Fibroblast of skin of right quadriceps (primary cell): ENCODE measurements around the gene MED15.
"Not testable (repeated sequence)": the region's sequence is repeated elsewhere in the genome, so short reads cannot be mapped to it uniquely, and the experiment has no call there.

Experiments
- DNase-seq: peaks from one replicate; pipeline ENCODE4 v3.0.0-alpha.2; 2013

The MED15 gene

DNA sequence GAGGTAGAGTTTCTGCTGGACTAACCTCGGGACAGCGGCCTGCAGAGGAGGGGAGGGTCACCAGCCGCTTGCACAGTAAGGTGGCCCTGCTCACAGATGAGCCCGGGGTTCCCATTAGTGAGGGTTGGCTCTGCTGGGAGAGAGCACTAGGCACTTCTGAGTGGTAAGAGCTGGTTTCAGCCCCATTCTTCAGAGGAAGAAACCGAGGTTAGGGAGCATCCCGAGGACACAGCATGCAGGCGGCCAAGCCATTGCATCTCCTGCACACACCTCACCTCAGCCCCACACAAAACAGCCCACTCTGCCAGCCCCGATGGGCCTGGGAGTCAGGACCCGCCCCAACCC is 99.3 kb downstream of the MED15 start:
- DNase-seq, result no peak

DNA sequence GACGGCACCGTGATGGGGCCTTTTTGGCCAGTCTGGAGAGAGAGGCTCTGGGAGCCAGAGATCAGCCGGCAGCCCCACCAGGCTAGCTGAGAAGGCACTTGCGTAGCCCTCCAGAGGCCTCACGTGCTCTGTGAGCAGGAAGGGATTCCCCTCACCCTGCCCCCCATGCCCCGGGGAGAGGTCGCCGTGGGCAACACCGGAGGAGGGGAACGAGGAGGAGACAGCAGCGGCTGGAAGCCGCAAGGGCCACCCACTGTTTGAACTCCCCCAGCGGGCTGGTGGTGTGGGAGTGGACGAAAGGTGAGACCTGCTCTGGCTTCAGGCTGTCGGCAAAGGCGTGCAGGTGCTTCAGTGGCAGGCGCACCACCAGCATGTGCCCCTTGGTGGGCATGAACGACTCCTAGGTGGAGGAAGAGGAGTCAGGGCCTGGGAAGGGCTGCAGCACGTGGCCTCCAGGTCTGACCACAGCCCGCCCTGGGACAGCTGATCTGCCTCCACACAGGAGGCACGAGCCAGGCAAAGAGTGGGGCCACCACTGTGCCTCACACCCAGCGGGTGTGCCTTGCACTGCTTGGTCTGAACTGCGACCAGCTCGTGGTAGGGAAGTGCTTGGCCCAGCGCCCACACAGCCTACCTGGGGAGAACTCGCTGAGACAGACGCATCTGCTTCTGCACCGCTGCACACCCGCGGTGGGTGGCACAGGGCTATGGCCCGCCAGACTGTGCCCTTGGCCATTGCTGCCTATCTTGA is 99.9 kb downstream of the MED15 start:
- no peak for DNase-seq

DNA sequence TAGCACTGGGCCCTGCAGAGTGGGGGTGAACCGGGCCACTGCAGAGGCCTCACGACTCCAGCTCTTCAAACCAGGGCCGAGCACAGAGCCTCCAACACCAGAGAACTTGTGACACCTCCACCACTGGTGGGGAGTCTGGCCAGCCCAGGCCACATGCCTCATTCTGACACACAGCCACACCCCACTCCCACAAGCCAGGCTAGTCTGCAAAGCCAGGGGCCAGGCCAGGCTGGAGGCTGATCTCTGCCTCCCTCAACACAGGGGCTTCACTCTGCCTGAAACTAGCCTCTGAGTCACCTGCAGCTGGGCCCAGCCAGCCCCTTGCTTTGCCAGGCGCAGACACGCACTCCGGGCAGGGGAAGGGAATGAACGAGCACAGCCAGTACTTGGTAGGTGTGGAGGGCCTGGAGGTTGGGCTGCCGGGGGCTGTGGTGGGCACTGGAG is 102.9 kb downstream of the MED15 start:
- DNase-seq, result no peak

DNA sequence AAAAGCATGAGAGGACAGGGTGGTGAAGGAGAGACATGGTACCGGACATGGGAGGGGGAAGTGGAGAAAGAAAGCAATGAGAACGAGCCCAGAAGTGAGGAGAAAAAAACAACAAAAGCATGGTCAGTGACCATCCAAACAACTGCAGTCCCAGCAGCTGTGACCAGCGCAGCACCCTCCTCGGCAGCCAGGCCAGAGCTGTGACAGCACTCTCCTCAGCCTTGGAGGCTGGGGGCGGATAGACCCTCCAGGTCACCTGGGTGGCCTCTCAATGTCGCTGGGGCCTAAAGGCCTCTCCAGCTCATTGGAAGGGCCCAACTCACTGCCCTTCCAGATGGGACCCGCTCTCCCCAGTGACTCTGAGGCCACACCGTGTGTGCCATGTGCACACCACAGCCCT is 103.3 kb downstream of the MED15 start:
- DNase-seq, result no peak

DNA sequence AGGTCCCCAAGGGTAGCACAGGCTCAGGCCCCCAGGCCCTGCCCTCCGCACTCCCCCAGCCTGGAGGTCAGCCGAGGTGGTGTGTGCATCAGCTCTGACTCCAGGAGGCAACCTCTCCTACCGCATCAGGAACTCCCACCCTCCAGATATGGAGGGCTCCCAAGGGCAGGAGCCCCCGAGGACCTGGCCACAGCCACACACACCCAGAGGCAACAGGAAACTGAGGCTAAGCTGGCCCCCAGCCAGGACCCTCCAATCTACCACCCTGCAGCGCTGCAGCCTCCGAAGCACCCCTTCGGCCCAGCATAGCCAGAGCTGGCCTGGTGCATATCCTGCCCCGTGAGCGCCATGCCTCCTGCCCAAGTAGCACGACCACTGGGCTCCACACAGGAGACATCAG is 104.0 kb downstream of the MED15 start:
- DNase-seq, result no peak

- DNase-seq, result no peak
These were observed 105.9 kb downstream of the MED15 start for GRCh38 chr22:20613301-20613700.

DNA sequence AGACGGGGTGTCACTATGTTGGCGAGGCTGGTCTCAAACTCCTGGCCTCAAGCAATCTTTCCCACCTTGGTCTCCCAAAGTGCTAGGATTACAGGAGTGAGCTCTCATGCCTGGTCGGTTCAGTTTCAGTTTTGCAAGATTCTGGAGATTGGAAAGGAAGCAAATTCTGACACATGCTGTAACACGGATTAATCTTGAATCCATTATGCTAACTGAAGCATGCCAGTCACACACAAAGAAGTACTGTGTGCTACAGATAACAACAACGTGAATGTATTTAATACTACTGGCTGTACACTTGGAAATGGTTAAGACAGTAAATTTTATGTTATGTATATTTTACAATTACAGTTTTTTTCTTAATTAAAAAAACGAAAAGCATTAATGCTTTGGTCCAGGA is 107.6 kb downstream of the MED15 start:
- no peak for DNase-seq

- DNase-seq, result no peak
These were observed 108.4 kb downstream of the MED15 start for GRCh38 chr22:20615533-20616450.

DNA sequence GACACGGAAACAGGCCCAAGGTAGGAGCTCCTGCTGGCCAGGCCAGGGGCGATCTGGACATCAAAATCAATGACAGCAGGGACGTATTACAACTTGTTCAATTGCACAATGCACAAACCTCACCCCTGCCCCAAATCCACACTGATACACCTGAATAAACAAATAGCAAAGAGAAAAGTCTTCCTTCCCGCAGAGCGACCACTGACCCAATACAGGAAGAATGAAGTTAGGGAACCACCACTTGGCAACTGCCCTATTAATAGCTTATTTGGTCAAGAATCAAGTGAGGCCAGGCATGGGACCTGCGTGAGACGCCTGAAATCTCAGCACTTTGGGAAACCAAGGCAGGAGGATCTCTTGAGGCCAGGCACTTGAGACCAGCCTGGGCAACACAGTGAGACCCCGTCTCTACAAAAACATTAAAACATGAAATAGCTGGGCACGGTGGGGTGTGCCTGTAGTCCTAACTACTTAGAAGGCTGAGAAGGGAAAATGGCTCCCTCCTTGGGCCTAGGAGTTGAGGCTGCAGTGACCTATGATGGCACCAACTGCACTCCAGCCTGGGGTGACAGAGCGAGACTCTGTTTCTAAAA is 109.1 kb downstream of the MED15 start:
- no peak for DNase-seq

DNA sequence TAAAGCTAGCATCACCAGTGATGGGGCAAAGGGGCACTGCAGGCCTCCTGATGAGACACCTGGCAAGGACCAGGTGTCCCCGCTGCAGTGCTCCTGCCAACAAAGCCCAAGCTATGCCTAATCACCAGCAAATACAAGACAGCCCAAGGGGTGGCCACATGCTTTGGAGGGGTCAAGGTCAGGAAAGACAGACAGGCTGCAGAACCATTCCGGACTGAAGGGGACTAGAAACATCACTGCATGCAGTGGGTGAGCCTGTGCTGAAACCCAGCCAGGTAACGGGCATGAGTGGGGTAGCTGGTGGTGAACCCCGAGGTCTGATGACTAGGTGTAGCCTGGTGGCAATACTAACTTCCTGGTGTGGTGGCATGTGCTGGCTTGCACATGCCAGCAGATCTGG is 111.1 kb downstream of the MED15 start:
- DNase-seq, result no peak

DNA sequence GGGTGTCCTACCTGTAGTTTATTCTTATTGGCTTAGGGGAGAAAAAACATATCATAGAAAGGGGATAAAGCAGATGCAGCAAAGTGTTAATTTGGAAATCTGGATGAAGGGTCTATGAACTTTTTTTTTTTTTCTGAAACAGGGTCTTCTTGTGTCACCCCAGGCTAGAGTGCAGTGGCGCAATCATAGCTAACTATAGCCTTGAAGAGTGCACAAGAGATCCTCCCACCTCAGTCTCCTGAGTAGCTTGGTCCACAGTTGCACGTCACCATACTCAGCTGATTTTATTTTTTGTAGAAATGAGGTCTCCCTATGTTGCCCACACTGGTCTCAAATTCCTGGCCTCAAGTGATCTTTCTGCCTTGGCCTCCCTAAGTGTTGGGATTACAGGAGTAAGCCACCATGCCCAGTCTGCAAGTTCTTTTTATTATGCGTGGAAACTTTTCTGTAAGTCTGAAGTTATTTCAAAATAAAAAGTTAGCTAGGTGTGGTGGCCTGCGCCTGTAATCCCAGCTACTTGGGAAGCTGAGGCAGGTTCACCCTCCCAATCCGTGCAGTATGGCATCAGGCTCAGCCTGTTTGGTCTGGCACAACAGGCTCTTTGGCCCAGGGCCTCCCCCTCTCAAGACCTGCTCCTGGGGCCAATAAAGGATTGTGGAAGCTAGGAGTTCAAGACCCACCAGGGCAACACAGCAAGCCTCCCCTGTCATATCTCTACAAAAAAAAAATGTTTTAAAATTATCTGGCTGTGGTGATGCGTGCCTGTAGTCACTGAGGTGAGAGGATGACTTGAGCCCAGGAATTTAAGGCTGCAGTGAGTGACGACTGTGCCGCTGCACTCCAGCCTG is 111.9 kb downstream of the MED15 start:
- DNase-seq, result no peak

GRCh38 chr22:20619893-20620194 is 112.4 kb downstream of the MED15 start:
- not testable (repeated sequence) for DNase-seq

- DNase-seq, result no peak
These were observed 113.8 kb downstream of the MED15 start for GRCh38 chr22:20621162-20621561.

DNA sequence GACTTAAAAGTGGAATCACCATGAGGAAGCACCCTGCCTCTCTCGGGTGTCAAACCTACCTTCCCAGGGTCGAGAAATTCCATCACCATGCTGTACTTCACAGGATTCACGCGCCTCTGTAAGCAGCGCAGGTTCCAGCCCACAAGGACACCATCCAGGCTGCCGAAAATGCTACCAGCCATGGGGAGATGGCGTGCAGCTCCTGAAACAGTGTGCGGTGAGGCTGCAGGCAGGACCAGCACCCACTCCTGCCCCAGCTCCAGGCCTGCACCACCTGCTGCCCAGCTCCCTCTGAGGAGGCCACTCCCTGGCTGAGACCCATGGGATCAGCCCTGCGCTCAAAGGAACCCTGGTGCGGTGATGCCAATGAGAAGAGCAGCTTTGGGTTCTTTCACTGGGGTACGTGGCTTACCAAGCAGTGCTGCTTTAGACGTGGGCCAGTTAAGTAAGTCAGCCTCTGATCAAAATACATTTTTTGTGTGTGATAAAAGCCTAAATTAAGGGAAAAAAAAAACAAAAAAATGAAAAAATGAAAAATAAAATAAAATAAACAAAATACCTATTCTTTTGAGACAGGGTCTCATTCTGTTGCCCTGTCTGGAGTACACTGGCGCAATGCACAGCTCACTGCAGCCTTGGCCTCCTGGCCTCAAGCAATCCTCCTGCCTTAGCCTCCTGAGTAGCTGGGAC is 115.4 kb downstream of the MED15 start:
- DNase-seq, result no peak

DNA sequence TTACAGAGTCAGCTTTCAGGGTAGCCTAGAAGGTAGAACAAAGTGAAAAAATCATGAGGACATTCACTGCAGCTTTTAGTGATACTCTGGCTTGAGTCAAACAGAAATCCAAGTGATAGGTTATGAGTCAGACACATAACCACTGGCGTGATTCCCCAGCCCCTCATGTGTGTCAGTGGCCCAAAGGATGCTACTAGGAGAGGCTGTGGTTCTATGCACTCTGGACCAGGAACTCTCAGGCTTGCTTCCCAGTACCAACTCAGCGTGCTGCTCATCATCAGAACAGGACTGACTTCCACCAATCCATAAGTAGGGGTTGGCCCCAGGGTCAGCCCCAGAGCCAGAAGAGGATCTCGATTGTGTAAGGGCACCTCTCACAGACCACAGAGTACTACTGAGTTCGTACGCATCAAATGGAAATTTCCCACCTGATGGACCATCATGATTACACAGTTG is 116.8 kb downstream of the MED15 start:
- peak; percentile 4 for DNase-seq

GRCh38 chr22:20625270-20625669 is 117.9 kb downstream of the MED15 start:
- no peak for DNase-seq

- DNase-seq, result no peak
These were observed 119.4 kb downstream of the MED15 start for GRCh38 chr22:20626811-20627210.

DNA sequence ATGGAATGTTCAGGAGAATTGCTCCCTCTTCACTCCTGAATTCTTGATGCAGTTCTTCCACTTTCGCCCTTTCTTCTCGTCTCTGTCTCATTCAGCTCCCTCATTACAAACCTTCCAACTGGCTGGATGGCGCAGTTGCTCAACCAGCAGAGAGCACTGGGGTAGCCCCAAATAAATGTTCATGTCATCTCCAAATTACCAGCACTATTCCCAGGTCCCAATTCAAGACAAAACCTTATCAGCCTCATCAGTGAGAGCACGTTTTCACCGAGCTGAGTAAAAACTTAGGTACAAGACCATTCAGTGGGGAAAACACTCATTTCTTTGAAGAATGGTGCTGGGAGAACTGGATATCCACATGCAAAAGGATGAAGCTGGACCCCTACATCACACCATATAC is 120.0 kb downstream of the MED15 start:
- no peak for DNase-seq

- DNase-seq, result no peak
These were observed 120.9 kb downstream of the MED15 start for GRCh38 chr22:20628081-20628939.

DNA sequence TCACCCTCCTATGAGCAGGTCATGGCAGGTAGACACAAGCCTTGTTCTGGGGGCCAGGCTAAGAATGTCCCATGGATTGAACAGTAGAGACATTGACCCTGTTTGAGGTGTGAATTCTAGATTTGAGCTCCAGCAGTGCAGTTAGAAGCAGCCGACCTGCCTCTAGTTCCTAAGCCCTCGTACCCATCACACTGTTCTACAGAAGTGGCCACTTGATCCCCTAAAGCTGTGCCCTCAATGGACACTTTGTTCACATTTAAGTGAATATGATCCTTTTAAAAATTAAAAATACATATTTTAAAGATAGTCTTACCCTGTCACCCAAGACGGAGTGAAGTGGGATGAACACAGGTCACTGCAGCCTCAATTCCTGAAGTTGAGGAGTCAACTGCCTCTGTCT is 122.0 kb downstream of the MED15 start:
- no peak for DNase-seq

DNA sequence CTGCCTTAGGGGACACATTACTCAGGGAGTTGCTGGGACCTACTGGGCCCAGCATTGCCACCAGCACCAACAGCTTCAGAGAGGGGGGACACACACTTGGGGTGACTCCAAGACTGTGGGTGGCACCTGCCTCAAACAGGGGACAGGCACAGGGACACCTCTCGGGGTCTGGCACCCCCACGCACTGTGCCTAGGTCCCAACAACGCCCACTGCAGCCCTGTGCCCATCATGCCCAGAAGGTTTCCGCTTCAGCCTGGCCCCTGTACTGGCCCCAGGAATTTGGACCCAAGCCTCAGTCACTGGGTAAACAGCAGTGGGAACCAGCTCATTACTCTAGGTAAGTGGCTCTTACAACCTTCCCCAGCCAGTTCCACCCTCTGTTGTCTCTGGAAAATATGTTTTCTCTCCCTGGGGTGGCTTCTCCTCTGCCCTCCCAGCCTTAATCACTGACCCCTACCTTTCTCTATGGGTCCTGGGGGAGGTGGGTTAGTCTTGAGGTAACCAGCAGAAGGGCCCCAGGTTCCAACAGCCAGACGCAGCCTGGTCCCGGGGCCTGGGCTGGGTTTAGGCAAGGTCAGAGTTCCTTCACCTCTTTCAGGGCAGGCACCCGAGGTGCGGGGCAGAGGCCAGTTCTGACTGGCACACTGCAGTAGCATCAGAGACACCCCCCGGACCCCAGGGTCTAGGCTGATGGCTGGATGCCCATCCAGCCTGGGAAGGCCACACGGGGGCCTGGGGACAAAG is 123.6 kb downstream of the MED15 start:
- no peak for DNase-seq
